ENCODE results near the gene ROBO4.
A peak's percentile ranks its signal among the peaks of the same experiment; 100 is the strongest.

The ROBO4 gene

DNA sequence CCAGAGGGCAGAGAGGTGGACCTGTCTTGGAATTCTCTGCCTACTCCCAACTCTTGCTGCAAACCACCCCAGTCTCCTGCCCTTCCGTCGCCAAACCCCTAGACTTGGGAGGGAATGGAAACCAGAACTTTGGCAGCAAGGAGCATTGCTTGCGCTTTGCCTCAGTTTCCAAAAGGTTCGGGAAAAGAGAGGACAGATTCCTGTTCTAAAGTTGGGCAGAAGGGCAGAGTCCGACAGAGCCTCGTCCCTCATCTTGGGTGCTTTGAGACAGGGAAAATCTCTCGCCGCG lies 32.8 kb downstream of the ROBO4 start:
- Mint-ChIP-seq H3K4me3 (no peak overlapping the region), H3K27ac (no peak overlapping the region), H3K4me1 (ENCODE audit: low read depth) (peaks cover 50% of the 10 kb centered on the region), H3K36me3 (ENCODE audit: low read depth) (no peaks in the 10 kb centered on the region), H3K9me3 (no peaks in the 10 kb centered on the region), H3K27me3 (peaks cover 95% of the 10 kb centered on the region)
- DNase-seq, result no peak

DNA sequence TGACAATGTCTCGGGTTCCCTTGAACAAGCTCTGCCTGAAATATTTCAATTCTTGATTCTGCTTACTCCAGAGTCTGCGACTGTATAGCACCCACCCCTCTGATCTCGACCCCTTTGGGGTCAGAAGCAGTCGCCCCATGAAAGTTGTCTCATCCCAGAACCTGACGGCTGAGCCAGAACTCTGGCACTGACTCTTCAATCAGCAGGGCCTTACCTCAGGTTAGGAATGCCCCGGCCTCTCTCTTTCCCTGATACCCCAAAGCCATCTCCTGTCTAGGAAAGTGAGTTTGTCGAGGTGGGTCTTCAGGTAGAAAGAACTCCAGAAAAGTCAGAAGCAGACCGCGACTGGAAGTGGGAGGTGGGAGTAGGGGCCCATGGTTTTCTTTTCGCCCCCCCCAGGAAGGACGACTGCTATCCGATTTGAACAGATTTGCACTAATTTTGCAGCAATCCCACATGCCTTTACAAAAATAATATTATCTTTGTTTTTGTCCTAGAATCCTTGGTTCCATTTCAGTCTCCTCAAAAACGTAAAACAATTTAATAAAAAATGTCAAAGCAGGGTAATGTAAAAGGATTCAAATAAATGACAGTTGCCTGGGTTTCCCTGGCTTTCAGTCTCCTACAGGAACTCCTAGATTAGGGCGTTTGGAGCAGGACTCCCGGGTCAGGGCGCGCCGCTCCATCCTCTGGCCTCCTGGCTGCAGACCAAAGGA lies 33.3 kb downstream of the ROBO4 start:
- peaks cover 93% of the 10 kb centered on the region for H3K27me3 Mint-ChIP-seq
- no peak overlapping the region for H3K27ac Mint-ChIP-seq
- H3K36me3 Mint-ChIP-seq (ENCODE audit: low read depth), result no peaks in the 10 kb centered on the region
- no peaks in the 10 kb centered on the region for H3K9me3 Mint-ChIP-seq
- H3K4me3 Mint-ChIP-seq, result no peak overlapping the region
- H3K4me1 Mint-ChIP-seq (ENCODE audit: low read depth), result peaks cover 47% of the 10 kb centered on the region
- DNase-seq, result no peak

DNA sequence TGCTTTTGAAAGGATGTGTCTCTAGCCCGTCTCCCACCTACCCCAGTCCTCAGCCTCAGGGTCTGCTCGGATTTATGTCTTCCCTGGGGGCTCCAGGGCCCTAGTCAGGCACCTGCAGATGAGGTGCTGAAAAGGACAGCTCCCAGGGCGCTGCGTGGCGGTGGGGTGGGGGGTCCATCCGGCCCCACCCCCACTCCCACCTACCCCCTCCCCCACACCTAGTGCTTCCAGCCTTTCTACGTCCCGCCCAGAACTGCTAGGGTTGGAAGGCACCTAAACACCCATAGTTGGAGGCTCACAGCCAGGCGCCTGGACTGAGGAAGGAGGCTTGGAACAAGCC lies 33.9 kb downstream of the ROBO4 start:
- H3K4me3 Mint-ChIP-seq, result no peak overlapping the region
- no peaks in the 10 kb centered on the region for H3K9me3 Mint-ChIP-seq
- H3K36me3 Mint-ChIP-seq (ENCODE audit: low read depth), result no peaks in the 10 kb centered on the region
- no peak for DNase-seq
- H3K27ac Mint-ChIP-seq, result no peak overlapping the region
- peaks cover 89% of the 10 kb centered on the region for H3K27me3 Mint-ChIP-seq
- H3K4me1 Mint-ChIP-seq (ENCODE audit: low read depth), result peaks cover 43% of the 10 kb centered on the region

DNA sequence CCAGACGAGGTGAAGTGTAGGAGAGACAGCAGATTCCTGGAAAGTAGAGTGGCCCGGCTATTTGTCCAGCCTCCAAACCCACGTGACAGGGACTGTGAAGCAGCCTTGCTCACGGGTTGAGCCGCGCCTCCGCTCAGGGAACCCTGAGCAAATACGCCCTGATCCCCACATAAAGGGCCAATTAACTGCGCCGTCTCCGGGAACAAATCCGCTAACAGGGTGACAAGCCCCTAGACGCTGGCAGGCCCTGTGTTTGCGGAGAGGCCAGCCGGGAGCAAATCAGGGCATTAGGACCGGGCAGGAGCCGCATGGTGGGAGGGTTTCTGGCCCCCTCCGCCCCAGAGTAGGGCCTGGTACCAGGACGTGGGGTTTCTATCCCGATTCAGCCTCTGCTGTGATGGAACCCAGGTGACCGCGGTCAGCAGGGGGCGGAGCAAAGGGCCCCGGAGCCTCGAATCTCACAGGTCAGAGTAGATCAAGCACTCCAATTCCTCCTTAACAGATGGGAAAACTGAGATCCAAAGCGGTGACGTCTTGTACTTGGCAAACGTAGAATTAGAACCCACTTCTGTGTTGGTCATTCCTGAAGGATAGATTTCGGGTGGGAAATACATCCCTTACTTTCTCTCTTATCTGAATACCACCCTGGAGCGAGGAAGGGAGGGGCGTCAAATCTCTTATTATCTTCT lies 34.4 kb downstream of the ROBO4 start:
- peaks cover 84% of the 10 kb centered on the region for H3K27me3 Mint-ChIP-seq
- no peak overlapping the region for H3K27ac Mint-ChIP-seq
- H3K9me3 Mint-ChIP-seq, result no peaks in the 10 kb centered on the region
- no peak overlapping the region for H3K4me3 Mint-ChIP-seq
- peaks cover 38% of the 10 kb centered on the region for H3K4me1 Mint-ChIP-seq (ENCODE audit: low read depth)
- DNase-seq, result no peak
- H3K36me3 Mint-ChIP-seq (ENCODE audit: low read depth), result no peaks in the 10 kb centered on the region

DNA sequence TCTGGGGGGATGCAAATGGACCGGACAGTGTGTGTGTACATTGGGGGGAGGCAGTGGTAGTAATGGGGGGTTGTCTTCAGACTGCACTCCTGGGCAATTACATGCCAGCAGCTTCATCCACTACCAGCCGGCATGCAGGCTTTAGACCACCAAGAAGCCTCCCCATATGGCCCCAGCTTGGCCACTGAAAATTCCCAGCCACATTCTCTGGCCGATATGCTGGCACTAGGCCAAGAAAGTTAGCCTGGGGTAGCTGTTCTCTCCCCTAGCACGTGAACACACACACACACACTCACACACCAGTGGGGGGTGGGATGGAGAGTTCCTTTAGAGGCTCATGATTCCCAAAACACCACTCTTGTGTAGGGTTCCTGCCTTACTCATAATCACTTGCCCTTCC lies 36.0 kb downstream of the ROBO4 start:
- H3K9me3 Mint-ChIP-seq, result no peaks in the 10 kb centered on the region
- H3K27ac Mint-ChIP-seq, result no peak overlapping the region
- no peak overlapping the region for H3K4me3 Mint-ChIP-seq
- no peak for DNase-seq
- peaks cover 26% of the 10 kb centered on the region for H3K4me1 Mint-ChIP-seq (ENCODE audit: low read depth)
- peaks cover 70% of the 10 kb centered on the region for H3K27me3 Mint-ChIP-seq
- no peaks in the 10 kb centered on the region for H3K36me3 Mint-ChIP-seq (ENCODE audit: low read depth)

DNA sequence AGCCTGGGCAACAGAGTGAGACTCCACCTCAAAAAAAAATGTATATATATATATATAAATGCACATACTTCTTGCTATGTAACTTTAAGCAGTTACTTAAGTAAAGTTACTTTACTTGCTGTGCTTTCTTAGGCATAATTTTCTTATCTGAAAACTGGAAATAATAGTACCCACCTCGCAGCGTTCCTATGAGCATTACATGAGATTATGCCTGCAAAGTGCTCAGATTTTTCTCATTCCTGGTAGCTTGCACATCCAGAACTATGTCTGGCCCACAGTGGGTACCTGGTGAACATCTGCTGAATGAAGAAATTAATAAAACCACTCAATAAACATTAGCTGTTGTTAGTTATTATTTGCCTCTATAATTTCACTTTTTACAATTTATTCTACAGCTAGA lies 38.5 kb downstream of the ROBO4 start:
- H3K4me1 Mint-ChIP-seq (ENCODE audit: low read depth), result peaks cover 12% of the 10 kb centered on the region
- no peaks in the 10 kb centered on the region for H3K9me3 Mint-ChIP-seq
- H3K4me3 Mint-ChIP-seq, result no peak overlapping the region
- peaks cover 46% of the 10 kb centered on the region for H3K27me3 Mint-ChIP-seq
- no peak overlapping the region for H3K27ac Mint-ChIP-seq
- DNase-seq, result no peak
- H3K36me3 Mint-ChIP-seq (ENCODE audit: low read depth), result no peaks in the 10 kb centered on the region

DNA sequence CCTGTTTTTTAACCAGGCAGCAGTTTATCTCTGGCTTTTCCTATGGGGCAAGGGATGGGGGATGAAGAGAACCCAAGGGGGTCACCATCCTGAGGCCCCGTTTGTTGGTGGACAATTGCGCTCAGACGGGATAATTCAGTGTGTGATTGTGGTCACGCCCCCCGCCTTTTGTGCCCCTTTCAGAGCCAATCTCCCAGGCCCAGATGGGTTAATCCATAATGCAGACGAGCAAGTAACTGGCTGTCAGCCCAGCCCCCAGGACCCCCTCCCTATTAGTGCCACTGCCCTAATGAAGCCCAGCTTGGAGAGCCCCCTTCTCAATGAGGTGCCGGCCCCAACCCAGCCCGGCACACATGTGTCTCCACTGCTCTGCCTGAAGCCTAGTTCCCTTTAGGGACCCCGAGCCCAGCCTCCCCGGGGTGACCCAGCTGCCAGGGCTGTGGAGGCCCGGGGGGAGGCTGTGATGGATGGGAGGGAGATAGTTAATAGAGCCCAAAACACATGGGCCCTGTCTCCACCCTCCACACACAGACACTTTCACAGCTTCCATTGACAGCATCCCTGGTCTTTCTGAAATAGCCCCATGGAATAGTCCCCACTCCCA lies 51.5 kb downstream of the ROBO4 start:
- peaks cover 93% of the 10 kb centered on the region for H3K27me3 Mint-ChIP-seq
- no peaks in the 10 kb centered on the region for H3K36me3 Mint-ChIP-seq (ENCODE audit: low read depth)
- H3K27ac Mint-ChIP-seq, result no peak overlapping the region
- no peak overlapping the region for H3K4me3 Mint-ChIP-seq
- no peaks in the 10 kb centered on the region for H3K9me3 Mint-ChIP-seq
- no peak for DNase-seq
- H3K4me1 Mint-ChIP-seq (ENCODE audit: low read depth), result peaks cover 10% of the 10 kb centered on the region

DNA sequence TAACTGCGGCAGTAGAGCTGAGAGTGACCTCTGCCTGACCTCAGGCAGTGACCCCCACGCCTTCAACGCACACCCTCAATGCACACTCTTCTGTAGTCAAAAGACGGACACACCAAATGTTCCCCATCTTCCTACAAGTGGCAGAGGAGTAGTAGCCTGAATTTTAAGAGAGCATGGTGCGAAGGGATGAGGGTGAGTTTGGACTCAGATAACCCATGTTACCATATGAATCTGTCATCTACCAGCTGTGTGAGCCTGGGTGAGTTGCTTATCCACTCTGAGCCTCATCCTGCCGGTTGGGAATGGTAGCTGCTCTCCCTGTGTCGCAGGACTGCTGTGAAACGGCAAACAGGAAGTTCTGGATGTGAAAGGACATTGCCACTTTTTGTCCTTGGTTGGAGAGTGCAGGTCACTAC lies 53.0 kb downstream of the ROBO4 start:
- Mint-ChIP-seq H3K4me1 (ENCODE audit: low read depth) (peaks cover 16% of the 10 kb centered on the region), H3K4me3 (no peak overlapping the region), H3K36me3 (ENCODE audit: low read depth) (no peaks in the 10 kb centered on the region), H3K27ac (no peak overlapping the region), H3K9me3 (no peaks in the 10 kb centered on the region), H3K27me3 (peaks cover 98% of the 10 kb centered on the region)
- DNase-seq, result no peak

DNA sequence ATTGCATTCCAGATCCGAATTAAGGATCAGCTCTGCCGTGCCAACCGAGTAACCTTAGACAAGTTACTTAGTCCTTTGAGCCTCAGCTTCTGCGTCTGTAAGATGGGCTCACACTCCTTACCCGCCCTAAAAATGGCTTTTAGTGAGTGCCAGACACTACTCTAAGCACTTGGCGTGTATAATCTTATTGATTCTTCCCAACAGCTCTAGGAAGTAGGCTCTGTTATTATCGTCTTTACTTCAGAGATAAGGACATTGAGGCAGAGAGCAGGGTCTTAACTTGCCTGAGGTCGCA lies 54.1 kb downstream of the ROBO4 start:
- Mint-ChIP-seq H3K4me1 (ENCODE audit: low read depth) (peaks cover 20% of the 10 kb centered on the region), H3K9me3 (no peaks in the 10 kb centered on the region), H3K36me3 (ENCODE audit: low read depth) (no peaks in the 10 kb centered on the region), H3K4me3 (no peak overlapping the region), H3K27ac (no peak overlapping the region), H3K27me3 (peaks cover 95% of the 10 kb centered on the region)
- DNase-seq, result no peak

DNA sequence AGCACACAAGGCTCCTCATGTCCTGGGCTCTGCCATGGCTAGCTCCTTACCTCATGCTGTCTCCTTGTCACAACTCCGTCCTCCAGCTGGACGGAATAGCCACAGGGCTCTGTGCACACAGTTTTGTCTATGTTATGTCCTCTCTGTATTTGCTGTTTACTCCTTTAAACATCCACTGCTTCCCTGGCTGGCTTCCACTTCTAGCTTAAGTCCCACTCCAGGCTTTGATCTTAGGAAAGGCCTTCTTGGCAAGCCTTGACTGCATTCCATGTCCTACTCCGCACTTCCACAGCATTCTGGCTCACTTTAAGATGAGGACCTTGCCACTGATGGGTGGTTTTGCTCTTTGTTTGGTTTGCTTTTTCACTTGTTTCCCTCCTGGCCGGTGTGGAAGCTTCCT lies 55.4 kb downstream of the ROBO4 start:
- Mint-ChIP-seq H3K4me3 (no peak overlapping the region), H3K9me3 (no peaks in the 10 kb centered on the region), H3K27me3 (peaks cover 95% of the 10 kb centered on the region), H3K4me1 (ENCODE audit: low read depth) (peaks cover 21% of the 10 kb centered on the region), H3K36me3 (ENCODE audit: low read depth) (no peaks in the 10 kb centered on the region), H3K27ac (no peak overlapping the region)
- no peak for DNase-seq

DNA sequence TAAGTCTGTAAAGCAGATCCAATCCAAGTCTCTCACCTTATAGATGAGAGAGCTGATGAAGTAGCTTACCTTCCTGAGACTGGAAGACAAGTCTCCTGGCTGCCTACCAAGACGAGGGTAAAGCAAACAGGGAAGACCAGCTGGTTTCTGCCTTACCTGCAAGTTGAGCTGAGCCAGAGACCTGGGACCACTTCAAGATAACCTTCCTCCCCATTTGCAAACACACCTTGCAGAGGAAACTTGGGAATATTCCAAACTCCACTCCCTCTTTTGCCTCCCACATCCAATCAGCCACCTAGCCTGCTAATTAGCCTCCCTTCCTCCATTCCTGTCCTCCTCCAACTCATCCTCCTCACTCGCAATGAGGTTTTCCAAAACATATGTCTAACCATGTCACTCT lies 55.8 kb downstream of the ROBO4 start:
- no peak for DNase-seq
- no peak overlapping the region for H3K4me3 Mint-ChIP-seq

DNA sequence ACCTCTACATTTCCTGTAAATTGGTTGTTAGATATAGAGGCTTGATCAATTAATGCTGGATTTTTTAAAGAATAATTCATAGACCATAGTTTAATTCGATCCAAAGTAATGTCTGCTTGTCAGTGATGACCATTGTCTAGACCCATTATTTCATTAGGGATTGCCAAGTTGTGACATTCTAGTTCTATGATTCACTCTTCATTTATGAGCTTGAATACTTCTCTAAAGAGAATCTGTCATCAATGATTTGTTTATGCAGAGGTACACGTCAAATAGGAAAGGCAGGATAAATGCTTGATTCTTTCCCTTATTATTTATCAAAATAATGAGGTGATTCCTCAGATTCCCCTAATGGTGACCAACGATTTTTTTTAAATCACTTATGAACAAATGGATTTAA lies 56.5 kb downstream of the ROBO4 start:
- H3K27ac Mint-ChIP-seq, result no peak overlapping the region
- no peaks in the 10 kb centered on the region for H3K9me3 Mint-ChIP-seq
- peaks cover 88% of the 10 kb centered on the region for H3K27me3 Mint-ChIP-seq
- DNase-seq, result no peak
- H3K36me3 Mint-ChIP-seq (ENCODE audit: low read depth), result no peaks in the 10 kb centered on the region
- peaks cover 30% of the 10 kb centered on the region for H3K4me1 Mint-ChIP-seq (ENCODE audit: low read depth)
- no peak overlapping the region for H3K4me3 Mint-ChIP-seq

More for the DNA sequence above, 55.8 kb downstream of the ROBO4 start:
- Mint-ChIP-seq H3K36me3 (ENCODE audit: low read depth) (no peaks in the 10 kb centered on the region), H3K27ac (no peak overlapping the region), H3K27me3 (peaks cover 92% of the 10 kb centered on the region), H3K4me1 (ENCODE audit: low read depth) (peaks cover 26% of the 10 kb centered on the region), H3K9me3 (no peaks in the 10 kb centered on the region)

DNA sequence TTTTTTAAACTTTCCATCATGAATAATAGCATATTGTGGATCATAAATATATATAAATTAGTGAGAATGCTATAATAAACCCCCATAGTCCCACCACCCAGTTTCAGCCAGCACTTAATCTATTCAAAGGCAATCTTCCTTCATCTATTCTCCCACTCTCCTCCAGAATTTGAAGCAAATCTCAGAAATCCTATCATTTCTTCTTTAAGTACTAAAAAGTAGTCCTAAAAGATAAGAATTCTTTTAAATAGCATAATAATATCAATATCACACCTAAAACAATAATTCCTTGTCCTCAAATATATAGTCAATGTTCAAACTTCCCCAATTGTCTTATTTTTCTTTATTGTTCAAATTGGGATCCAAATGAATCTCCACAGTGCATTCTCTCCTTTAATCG lies 57.0 kb downstream of the ROBO4 start:
- Mint-ChIP-seq H3K4me3 (no peak overlapping the region), H3K27me3 (peaks cover 85% of the 10 kb centered on the region), H3K4me1 (ENCODE audit: low read depth) (peaks cover 32% of the 10 kb centered on the region)

DNA sequence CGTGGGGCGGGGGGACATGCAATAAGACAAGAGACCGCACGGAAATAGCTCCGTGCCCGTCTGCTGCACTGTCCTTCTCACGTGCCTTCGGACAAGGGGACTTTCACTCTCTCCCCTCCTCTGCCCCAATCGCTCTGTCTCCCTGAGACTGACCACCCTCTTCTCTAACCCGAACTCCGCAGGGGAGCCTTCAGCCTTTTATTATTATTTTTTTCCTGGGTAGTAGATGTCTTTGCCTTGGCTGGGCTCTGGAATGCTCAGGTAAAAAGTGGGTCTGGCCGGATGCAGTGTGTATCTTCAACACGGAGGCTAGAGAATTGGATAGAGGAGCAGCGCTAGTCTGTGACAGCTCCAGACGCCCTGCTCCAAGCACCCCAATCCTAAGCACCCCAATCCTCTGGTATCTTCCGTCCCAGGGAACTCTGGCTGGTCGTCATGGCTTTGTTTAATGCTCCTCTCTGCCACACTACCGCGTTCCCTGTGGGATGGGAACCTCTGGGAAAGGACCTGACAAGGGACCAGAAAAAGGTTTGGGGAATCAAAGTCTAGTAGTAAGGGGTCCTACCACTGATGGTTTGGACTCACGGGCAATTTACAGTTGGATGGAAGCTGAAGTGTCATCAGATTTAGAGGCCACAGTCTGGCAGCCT lies 57.6 kb downstream of the ROBO4 start:
- Mint-ChIP-seq H3K4me1 (ENCODE audit: low read depth) (peaks cover 32% of the 10 kb centered on the region), H3K27ac (no peak overlapping the region), H3K27me3 (peaks cover 83% of the 10 kb centered on the region), H3K36me3 (ENCODE audit: low read depth) (no peaks in the 10 kb centered on the region), H3K4me3 (peak overlapping the region; percentile 46), H3K9me3 (no peaks in the 10 kb centered on the region)
- no peak for DNase-seq

More for the DNA sequence above, 57.0 kb downstream of the ROBO4 start:
- no peak for DNase-seq
- Mint-ChIP-seq H3K9me3 (no peaks in the 10 kb centered on the region), H3K27ac (no peak overlapping the region), H3K36me3 (ENCODE audit: low read depth) (no peaks in the 10 kb centered on the region)
